Measurements from ENCODE around the gene SH2B3. TPM values are rescaled to one million over a fixed set of nuclear protein-coding genes. Genes with fewer than 3 reads are reported as not detected.
A peak's percentile ranks its signal among the peaks of the same experiment; 100 is the strongest.

SH2B3 gene
- total RNA-seq, 1 donor from 2014 or later = 47.1 TPM

DNA sequence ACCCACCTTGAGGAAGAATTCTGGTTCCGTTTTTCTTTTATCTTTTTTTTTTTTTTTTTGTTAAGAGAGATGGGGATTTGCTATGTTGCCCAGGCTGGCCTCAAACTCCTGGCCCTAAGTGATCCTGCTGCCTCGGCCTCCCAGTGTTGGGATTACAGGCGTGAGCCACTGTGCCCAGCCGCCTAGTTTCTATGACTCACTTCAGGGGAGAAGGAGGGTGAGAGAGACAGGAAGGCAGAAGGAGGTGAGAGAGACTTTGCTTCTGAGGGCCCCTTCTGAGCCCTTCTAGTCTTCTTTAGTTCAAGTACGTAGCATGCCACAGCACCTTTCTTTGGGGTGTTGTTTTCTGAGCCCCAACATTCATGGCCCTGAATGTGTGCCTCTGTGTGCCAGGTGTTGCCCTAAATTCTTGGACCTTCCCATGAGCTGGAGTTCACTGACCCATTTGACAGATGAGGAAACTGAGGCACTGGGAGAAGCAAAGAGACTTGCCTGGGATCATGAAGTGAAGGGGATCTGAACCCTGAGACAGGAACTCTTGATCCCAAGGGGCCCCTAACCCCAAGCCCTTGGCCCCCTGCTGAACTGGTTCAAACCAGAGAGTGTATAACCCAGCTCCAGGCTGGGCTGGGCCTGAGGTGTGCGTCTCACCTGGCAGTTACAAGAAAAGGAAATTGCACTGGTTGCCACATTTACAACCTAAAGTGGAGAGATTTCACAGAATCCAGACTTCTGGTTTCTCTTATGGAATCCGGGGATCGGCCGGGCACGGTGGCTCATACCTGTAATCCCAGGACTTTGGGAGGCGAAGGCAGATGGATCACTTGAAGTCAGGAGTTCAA is 20.8 kb downstream of the SH2B3 start:
- no peaks in the 10 kb centered on the region for H3K27me3 ChIP-seq

DNA sequence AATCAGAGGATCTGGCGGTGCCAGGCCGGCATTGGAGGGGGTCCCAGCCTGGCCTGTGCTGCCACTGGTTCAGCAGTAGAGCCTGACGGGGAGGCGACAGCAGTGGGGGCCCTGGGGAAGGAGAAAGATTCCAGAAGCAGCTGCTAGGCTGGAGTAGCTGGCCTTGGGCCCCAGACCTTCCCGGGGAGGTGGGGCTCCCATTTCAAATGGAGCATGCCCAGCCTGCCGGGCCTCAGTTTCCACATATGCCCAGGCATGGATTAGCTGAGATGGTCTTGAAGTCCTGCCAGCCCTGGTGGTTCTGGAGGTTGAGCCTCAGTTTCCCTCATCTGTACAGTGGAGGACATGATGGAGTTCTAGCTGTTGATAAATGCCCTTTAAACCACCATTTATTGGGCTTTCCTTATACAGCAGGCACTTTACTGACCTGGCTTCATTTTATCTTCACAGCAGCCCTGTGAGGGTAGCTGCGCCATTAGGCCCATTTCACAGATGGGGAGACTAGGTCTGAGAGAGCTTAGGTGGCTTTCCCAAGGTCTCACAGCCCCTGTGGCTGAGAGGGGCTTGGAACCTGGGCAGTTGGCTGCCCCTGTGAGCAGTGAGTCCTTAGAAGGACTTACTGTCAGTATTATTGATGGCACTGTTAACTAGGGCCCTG is 21.8 kb downstream of the SH2B3 start:
- no peak overlapping the region for H3K4me3 ChIP-seq
- no peaks in the 10 kb centered on the region for H3K9me3 ChIP-seq
- peaks cover 64% of the 10 kb centered on the region for H3K4me1 ChIP-seq
- intact Hi-C loops (cut with DNase I) = no loop called here
- no peak for ATAC-seq
- no peaks in the 10 kb centered on the region for H3K27me3 ChIP-seq
- DNase-seq = no peak
- peak overlapping the region; percentile 42 for H3K27ac ChIP-seq
- no peak for TF ChIP-seq CTCF (IDR thresholded peaks at IDR 0.05)
- H3K36me3 ChIP-seq = no peaks in the 10 kb centered on the region

More for the DNA sequence above, 20.8 kb downstream of the SH2B3 start:
- H3K4me1 ChIP-seq = peaks cover 59% of the 10 kb centered on the region
- H3K4me3 ChIP-seq = no peak overlapping the region
- ATAC-seq (no peak), DNase-seq (no peak)
- H3K27ac ChIP-seq = peak overlapping the region; percentile 6
- no peaks in the 10 kb centered on the region for H3K9me3 ChIP-seq
- intact Hi-C loops (cut with DNase I) = no loop called here
- H3K36me3 ChIP-seq = peaks cover 7% of the 10 kb centered on the region
- TF ChIP-seq CTCF (IDR thresholded peaks at IDR 0.05) = no peak

DNA sequence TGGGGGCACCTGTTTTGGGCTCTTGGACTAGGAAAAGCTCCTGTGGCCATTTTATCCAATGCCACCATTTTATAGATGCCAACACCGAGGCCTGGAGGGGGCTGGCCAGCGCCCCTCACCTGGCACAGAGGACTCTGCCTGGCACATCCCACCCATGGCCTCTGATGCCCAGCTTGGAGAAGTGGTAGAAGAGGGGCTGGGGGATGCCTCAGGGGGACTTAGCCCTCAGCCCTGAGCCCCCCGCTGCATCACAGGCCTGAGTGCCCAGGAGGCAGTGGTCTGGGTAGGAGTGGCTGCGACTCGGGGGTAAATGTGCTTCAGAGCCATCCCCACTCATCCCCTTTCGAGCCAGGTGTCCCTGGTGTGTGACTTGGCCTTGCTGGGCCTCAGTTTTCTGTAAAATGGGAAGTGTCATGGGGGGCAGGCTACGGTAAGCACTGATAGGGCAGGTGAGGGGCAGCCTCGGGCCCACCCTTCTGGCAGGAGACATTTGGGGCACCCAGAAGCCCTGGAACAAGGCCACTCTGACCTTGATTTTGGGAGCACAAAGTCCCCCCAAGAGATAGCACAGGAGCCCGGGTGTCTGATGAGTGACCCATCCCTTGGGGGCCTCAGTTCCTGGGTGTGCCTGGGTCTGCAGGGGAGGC is 22.5 kb downstream of the SH2B3 start:
- DNase-seq (no peak), ATAC-seq (no peak)
- H3K4me3 ChIP-seq = no peak overlapping the region
- H3K27me3 ChIP-seq = no peaks in the 10 kb centered on the region
- intact Hi-C loops (cut with DNase I) = no loop called here
- no peaks in the 10 kb centered on the region for H3K9me3 ChIP-seq
- no peaks in the 10 kb centered on the region for H3K36me3 ChIP-seq
- peak overlapping the region; percentile 42 for H3K27ac ChIP-seq
- peaks cover 71% of the 10 kb centered on the region for H3K4me1 ChIP-seq
- TF ChIP-seq CTCF (IDR thresholded peaks at IDR 0.05) = no peak

DNA sequence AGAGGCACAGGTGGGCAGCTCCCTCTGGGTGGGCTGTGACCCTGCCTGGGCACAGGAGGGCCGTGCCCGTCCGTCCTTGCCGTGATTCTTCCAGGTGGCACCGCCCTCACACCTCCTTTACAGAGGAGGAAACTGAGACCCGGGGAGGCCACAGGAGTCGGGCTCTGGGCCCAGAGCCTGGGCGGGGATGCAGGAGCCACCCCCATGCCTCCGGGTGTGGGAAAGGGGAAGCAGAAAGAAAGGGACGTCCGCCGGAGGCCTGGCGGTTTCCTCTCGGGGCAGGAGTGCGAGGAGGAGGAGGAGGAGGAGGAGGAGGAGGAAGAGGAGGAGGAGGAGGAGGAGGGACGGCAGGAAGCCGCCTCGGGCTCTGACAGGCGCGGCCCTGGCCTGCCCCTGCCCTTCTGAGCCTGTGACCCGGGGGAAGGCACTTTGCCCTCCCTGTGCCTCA is 23.0 kb downstream of the SH2B3 start:
- Histone ChIP-seq H3K27ac (peak overlapping the region; percentile 52), H3K4me1 (peaks cover 75% of the 10 kb centered on the region), H3K9me3 (no peaks in the 10 kb centered on the region), H3K4me3 (no peak overlapping the region), H3K36me3 (no peaks in the 10 kb centered on the region), H3K27me3 (no peaks in the 10 kb centered on the region)
- ATAC-seq (peak; percentile 81), DNase-seq (peak; percentile 84)
- intact Hi-C loops (cut with DNase I) = no loop called here
- TF ChIP-seq CTCF (IDR thresholded peaks at IDR 0.05) = no peak

DNA sequence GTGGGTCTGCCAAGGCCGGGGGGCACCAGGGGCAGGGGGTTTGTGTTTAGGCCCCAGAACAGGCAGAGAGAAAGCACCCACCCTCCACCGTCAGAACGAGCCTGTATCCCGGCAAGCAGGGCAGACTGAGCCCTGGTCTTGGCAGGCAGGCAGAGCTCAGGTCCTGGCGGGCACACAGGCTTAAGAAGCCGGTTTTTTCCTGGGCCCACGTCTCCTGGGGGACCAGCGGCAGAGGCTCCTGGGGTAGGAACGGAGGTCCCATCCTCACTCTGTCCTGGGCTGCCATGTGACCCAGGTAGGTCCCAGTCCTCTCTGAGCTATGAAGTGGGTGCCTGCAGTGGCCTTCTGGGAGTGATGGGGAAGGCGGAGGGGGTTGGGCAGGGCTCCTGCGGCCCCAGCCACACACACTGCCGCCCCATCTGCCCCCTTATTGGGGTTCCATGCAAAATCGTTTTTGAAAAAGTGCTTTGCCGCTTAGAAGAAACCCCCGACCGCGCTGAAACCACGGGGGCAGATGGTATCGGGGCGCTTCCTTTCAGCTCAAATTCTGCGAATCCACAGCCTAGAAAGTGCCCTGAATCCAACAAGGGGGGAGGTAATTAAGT is 24.2 kb downstream of the SH2B3 start:
- ATAC-seq = no peak
- Histone ChIP-seq H3K27me3 (no peaks in the 10 kb centered on the region), H3K4me1 (peaks cover 76% of the 10 kb centered on the region), H3K27ac (peak overlapping the region; percentile 52), H3K9me3 (no peaks in the 10 kb centered on the region), H3K36me3 (no peaks in the 10 kb centered on the region), H3K4me3 (peak overlapping the region; percentile 21)
- TF ChIP-seq CTCF (IDR thresholded peaks at IDR 0.05) = no peak
- no peak for DNase-seq
- intact Hi-C loops (cut with DNase I) = no loop called here

All from upper lobe of right lung (tissue), 1 donor.